Measurements from ENCODE around the gene TOP1. TPM values are rescaled to one million over a fixed set of nuclear protein-coding genes. Genes with fewer than 3 reads are reported as not detected.

The TOP1 gene
- total RNA-seq, 1 experiment from 2014 or later = 129 TPM

GRCh38 chr20:41061155-41061554, 32.5 kb downstream of the TOP1 start:
- H3K36me3 Mint-ChIP-seq (ENCODE audit: insufficient read depth, unreplicated experiment) = peaks cover 38% of the 10 kb centered on the region
- no peak for DNase-seq
- CTCF ChIA-PET = no interaction called here
- peaks cover 49% of the 10 kb centered on the region for H3K4me1 Mint-ChIP-seq (ENCODE audit: low read depth, unreplicated experiment)
- BruUV-seq (replicated peaks) = no TSS peak
- TF ChIP-seq CTCF (IDR thresholded peaks at IDR 0.05; ENCODE audit: unreplicated experiment) = no peak
- no peaks in the 10 kb centered on the region for H3K9me3 Mint-ChIP-seq (ENCODE audit: low read depth, unreplicated experiment)
- H3K4me3 Mint-ChIP-seq (ENCODE audit: low read depth, unreplicated experiment) = no peak overlapping the region
- intact Hi-C loops (cut with micrococcal nuclease; ENCODE audit: unreplicated experiment) = no loop called here
- H3K27ac Mint-ChIP-seq (ENCODE audit: unreplicated experiment) = no peak overlapping the region
- no peaks in the 10 kb centered on the region for H3K27me3 Mint-ChIP-seq (ENCODE audit: unreplicated experiment)

GRCh38 chr20:41063442-41063841, 34.8 kb downstream of the TOP1 start:
- no TSS peak for BruUV-seq (replicated peaks)
- Mint-ChIP-seq H3K27me3 (ENCODE audit: unreplicated experiment) (no peaks in the 10 kb centered on the region), H3K4me3 (ENCODE audit: low read depth, unreplicated experiment) (no peak overlapping the region), H3K27ac (ENCODE audit: unreplicated experiment) (peak overlapping the region; percentile 10), H3K9me3 (ENCODE audit: low read depth, unreplicated experiment) (no peaks in the 10 kb centered on the region), H3K4me1 (ENCODE audit: low read depth, unreplicated experiment) (peaks cover 44% of the 10 kb centered on the region), H3K36me3 (ENCODE audit: insufficient read depth, unreplicated experiment) (peaks cover 44% of the 10 kb centered on the region)
- no peak for DNase-seq
- TF ChIP-seq CTCF (IDR thresholded peaks at IDR 0.05; ENCODE audit: unreplicated experiment) = no peak
- CTCF ChIA-PET = no interaction called here
- intact Hi-C loops (cut with micrococcal nuclease; ENCODE audit: unreplicated experiment) = no loop called here

- H3K27ac Mint-ChIP-seq (ENCODE audit: unreplicated experiment) = no peak overlapping the region
- BruUV-seq (replicated peaks) = no TSS peak
- peaks cover 40% of the 10 kb centered on the region for H3K36me3 Mint-ChIP-seq (ENCODE audit: insufficient read depth, unreplicated experiment)
- CTCF ChIA-PET = interaction anchor here (1.0 to 1.6 kb wide), 2 partner anchors 12 to 16 kb away, joined by 3 read pairs; no protein-coding TSS in a partner anchor
- intact Hi-C loops (cut with micrococcal nuclease; ENCODE audit: unreplicated experiment) = no loop called here
- H3K27me3 Mint-ChIP-seq (ENCODE audit: unreplicated experiment) = no peaks in the 10 kb centered on the region
- no peak overlapping the region for H3K4me3 Mint-ChIP-seq (ENCODE audit: low read depth, unreplicated experiment)
- TF ChIP-seq CTCF (IDR thresholded peaks at IDR 0.05; ENCODE audit: unreplicated experiment) = no peak
- H3K4me1 Mint-ChIP-seq (ENCODE audit: low read depth, unreplicated experiment) = peaks cover 40% of the 10 kb centered on the region
- H3K9me3 Mint-ChIP-seq (ENCODE audit: low read depth, unreplicated experiment) = no peaks in the 10 kb centered on the region
- DNase-seq = no peak
Observed at GRCh38 chr20:41064377-41064776, 35.8 kb downstream of the TOP1 start.

- Mint-ChIP-seq H3K4me1 (ENCODE audit: low read depth, unreplicated experiment) (peaks cover 54% of the 10 kb centered on the region), H3K4me3 (ENCODE audit: low read depth, unreplicated experiment) (no peak overlapping the region), H3K9me3 (ENCODE audit: low read depth, unreplicated experiment) (no peaks in the 10 kb centered on the region), H3K27me3 (ENCODE audit: unreplicated experiment) (no peaks in the 10 kb centered on the region), H3K27ac (ENCODE audit: unreplicated experiment) (no peak overlapping the region), H3K36me3 (ENCODE audit: insufficient read depth, unreplicated experiment) (peaks cover 40% of the 10 kb centered on the region)
- TF ChIP-seq CTCF (IDR thresholded peaks at IDR 0.05; ENCODE audit: unreplicated experiment) = no peak
- no TSS peak for BruUV-seq (replicated peaks)
- CTCF ChIA-PET = interaction anchor here (1.0 to 1.6 kb wide), 3 partner anchors 10 to 18 kb away, joined by 3 to 12 read pairs (median 3); no protein-coding TSS in a partner anchor
- no peak for DNase-seq
- intact Hi-C loops (cut with micrococcal nuclease; ENCODE audit: unreplicated experiment) = no loop called here
Observed at GRCh38 chr20:41065716-41066115, 37.1 kb downstream of the TOP1 start.

Data from Calu3 (cell line).